Measurements from ENCODE around the gene RNF126. TPM values are rescaled to one million over a fixed set of nuclear protein-coding genes. Genes with fewer than 3 reads are reported as not detected.
A peak's percentile ranks its signal among the peaks of the same experiment; 100 is the strongest.

The RNF126 gene
- total and polyA plus RNA-seq, 2 experiments from 2014 or later: 42.7 to 89.6 TPM

DNA sequence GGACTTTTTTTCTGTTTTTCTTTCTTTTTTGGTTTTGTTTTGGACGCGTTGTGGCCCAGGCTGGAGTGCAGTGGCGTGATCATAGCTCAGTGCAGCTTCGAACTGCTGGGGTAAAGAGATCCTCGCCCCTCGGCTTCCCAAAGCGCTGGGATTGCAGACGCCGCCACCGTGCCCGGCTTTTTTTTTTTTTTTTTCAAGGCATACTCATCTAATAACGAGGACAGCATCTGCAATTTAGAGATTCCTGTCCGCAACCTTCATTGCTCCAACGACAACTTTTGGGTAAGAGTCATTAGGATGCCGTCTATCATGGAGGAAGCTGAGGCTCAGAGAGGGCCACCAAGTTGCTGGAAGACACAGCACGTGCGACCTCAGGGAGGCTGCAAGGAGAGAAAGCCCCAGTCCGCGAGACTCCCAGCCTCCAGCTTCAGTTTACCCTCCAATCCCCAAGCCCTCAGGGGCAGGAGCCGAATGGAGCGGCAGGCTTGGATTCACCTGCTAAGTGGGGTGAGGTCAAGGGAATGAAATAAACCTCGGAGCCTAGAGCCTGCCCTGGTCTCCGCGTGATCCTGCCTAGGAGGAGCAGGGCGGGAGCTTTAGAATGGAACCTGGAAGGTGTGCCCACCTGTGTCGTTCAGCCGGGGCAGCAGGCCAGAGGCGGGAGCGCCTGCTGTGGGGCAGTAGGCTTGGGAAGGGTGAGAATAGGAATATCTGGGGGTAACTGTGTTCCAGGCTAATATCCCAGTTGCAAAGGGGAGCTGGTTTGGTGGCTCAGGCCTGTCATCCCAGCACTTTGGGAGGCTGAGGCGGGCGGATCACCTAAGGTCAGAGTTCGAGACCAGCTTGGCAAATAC is 29.0 kb downstream of the RNF126 start:
- no peak for TF ChIP-seq CTCF (IDR thresholded peaks at IDR 0.05; ENCODE audit: poor library complexity)
- no peak for TF ChIP-seq EZH2 (IDR thresholded peaks at IDR 0.05; ENCODE audit: borderline replicate concordance)
- TF ChIP-seq EZH2phosphoT487 (IDR thresholded peaks at IDR 0.05; ENCODE audit: low read depth, severe bottlenecking, unreplicated experiment): no peak
- Histone ChIP-seq H4K20me1 (ENCODE audit: insufficient read depth, poor library complexity, severe bottlenecking) (no peaks in the 10 kb centered on the region), H3K9me2 (replicated peaks; ENCODE audit: insufficient read depth) (no peaks in the 10 kb centered on the region), H3K27ac (no peak overlapping the region), H3K4me3 (peak overlapping the region; percentile 70), H3K4me2 (peak overlapping the region; percentile 93), H3K27me3 (no peaks in the 10 kb centered on the region), H3K4me1 (ENCODE audit: insufficient read depth) (peaks cover 12% of the 10 kb centered on the region), H3K79me2 (peaks cover 32% of the 10 kb centered on the region), H2AFZ (peak overlapping the region; percentile 87), H3K36me3 (replicated peaks; ENCODE audit: insufficient read depth, low read depth) (no peaks in the 10 kb centered on the region), H3K9me3 (ENCODE audit: low read depth) (no peaks in the 10 kb centered on the region)
- 30% methylated on average over 32 of the region's 32 CpGs for WGBS (ENCODE audit: low lambda C conversion rate, missing lambda C conversion rate)
- DNase-seq (ENCODE audit: low spot score): no peak

- Histone ChIP-seq H3K9me3 (ENCODE audit: low read depth) (no peaks in the 10 kb centered on the region), H3K79me2 (peaks cover 40% of the 10 kb centered on the region), H3K27ac (peak within 1 kb of the TSS; percentile 80), H3K4me3 (peak within 1 kb of the TSS; percentile 92), H3K36me3 (replicated peaks; ENCODE audit: insufficient read depth, low read depth) (no peaks in the 10 kb centered on the region), H4K20me1 (ENCODE audit: insufficient read depth, poor library complexity, severe bottlenecking) (no peaks in the 10 kb centered on the region), H3K4me1 (ENCODE audit: insufficient read depth) (peaks cover 12% of the 10 kb centered on the region), H3K9me2 (replicated peaks; ENCODE audit: insufficient read depth) (no peaks in the 10 kb centered on the region), H2AFZ (peak within 1 kb of the TSS; percentile 87), H3K4me2 (peak within 1 kb of the TSS; percentile 97), H3K27me3 (no peaks in the 10 kb centered on the region)
- peak; percentile 99 for DNase-seq (ENCODE audit: low spot score)
- TF ChIP-seq EZH2phosphoT487 (IDR thresholded peaks at IDR 0.05; ENCODE audit: low read depth, severe bottlenecking, unreplicated experiment): no peak
- TF ChIP-seq CTCF (IDR thresholded peaks at IDR 0.05; ENCODE audit: poor library complexity): no peak
- no peak for TF ChIP-seq EZH2 (IDR thresholded peaks at IDR 0.05; ENCODE audit: borderline replicate concordance)
- under 1% methylated on average over 56 of the region's 67 CpGs for WGBS (ENCODE audit: low lambda C conversion rate, missing lambda C conversion rate)
These were observed 29.8 kb downstream of the RNF126 start, which contains the start of gene POLRMT for GRCh38 chr19:633068-633785. TSS of gene POLRMT (minus strand) at chr19:633537. CDS start at chr19:633512, 25 bp downstream.

GRCh38 chr19:632579-633067 is 30.4 kb downstream of the RNF126 start:
- H3K4me1 ChIP-seq (ENCODE audit: insufficient read depth): peaks cover 12% of the 10 kb centered on the region
- H2AFZ ChIP-seq: peak overlapping the region; percentile 57
- no peaks in the 10 kb centered on the region for H3K27me3 ChIP-seq
- H3K4me2 ChIP-seq: peak overlapping the region; percentile 97
- H3K9me2 ChIP-seq (replicated peaks; ENCODE audit: insufficient read depth): no peaks in the 10 kb centered on the region
- no peak for TF ChIP-seq CTCF (IDR thresholded peaks at IDR 0.05; ENCODE audit: poor library complexity)
- no peak for TF ChIP-seq EZH2phosphoT487 (IDR thresholded peaks at IDR 0.05; ENCODE audit: low read depth, severe bottlenecking, unreplicated experiment)
- TF ChIP-seq EZH2 (IDR thresholded peaks at IDR 0.05; ENCODE audit: borderline replicate concordance): no peak
- WGBS (ENCODE audit: low lambda C conversion rate, missing lambda C conversion rate): 2% methylated on average over 28 of the region's 35 CpGs
- no peaks in the 10 kb centered on the region for H4K20me1 ChIP-seq (ENCODE audit: insufficient read depth, poor library complexity, severe bottlenecking)
- peak overlapping the region; percentile 92 for H3K4me3 ChIP-seq
- H3K27ac ChIP-seq: peak overlapping the region; percentile 80
- H3K9me3 ChIP-seq (ENCODE audit: low read depth): no peaks in the 10 kb centered on the region
- peaks cover 44% of the 10 kb centered on the region for H3K79me2 ChIP-seq
- H3K36me3 ChIP-seq (replicated peaks; ENCODE audit: insufficient read depth, low read depth): no peaks in the 10 kb centered on the region
- peak; percentile 75 for DNase-seq (ENCODE audit: low spot score)

All from hepatocyte (in vitro differentiated cells).